A204.1 (cell line): ENCODE results near the gene SCGN.

Experiments used
- FAIRE-seq: peaks from 2 replicates; lab custom pipeline; 2012; peaks lifted over from hg19 to GRCh38; lab: Jason Lieb, UNC

SCGN gene

DNA sequence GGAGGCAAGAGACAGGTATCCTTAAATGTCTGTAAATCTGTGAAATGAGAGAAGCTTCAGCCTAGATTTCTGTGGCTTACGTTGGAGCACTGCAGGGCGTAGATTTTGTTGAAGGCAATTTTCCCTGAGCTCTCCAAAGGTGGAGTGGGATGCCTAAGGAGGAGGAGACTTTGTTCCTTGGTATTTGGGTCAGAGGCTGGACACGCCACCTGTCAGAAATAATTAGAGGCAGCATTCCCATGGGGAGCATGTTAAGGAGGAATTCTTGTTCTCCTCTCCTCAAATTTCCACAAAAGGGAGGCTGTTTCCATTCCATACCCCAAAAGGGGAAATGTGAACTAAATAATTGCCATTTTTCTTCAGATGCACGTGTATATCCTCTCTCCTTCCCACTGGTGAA is 11.1 kb upstream of the SCGN start:
- no peak for FAIRE-seq

DNA sequence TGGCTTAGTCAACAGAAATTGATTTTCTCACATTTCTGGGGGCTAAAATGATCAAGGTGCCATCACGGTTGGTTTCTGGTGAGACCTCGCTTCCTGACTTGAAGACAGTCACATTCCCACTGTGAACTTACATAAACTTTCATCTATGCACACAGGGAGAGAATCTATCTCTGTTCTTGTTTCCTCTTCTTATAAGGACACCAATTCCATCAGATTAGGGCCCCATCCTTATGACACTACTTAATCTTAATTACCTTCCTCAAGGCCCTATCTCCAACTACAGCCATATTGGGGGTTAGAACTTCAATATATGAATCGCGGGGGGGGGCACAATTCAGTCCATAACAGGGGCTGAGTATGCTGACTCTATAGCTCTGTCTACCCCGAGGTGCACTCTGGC is 10.6 kb upstream of the SCGN start:
- FAIRE-seq: no peak

DNA sequence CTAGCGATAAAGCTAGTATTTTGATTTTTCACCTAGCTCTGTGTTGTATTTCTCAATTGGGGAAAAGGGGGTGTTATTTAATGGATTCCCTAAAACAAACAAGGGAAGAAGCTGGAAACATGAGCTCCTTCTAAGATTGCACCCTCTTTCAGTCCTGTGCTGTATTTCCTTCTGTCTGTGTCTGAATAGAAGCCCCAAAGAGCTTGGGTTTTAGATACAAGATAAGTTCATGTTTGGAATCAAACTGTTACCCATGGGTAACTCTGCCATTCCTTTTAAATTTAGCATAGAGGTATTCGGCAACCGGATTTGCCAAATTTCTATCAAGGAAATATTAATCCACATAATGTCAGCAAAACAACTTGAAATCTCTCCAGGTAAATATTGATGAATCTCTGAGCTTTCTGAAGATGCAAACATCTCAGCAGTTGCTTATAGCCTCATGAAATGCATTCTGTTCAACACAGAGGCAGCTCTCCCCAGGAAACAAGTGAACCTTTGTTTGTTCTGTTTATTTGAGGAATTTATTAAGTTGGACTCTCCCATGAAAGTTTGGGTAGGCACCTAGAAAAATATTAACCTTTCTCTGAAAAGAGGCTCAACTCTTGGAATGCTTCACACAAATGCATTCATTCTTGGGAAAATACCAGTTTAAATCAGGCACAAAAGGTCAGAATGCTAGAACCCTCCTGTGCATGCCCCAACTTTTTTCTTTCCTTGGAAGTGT is 9.9 kb upstream of the SCGN start:
- FAIRE-seq: no peak

DNA sequence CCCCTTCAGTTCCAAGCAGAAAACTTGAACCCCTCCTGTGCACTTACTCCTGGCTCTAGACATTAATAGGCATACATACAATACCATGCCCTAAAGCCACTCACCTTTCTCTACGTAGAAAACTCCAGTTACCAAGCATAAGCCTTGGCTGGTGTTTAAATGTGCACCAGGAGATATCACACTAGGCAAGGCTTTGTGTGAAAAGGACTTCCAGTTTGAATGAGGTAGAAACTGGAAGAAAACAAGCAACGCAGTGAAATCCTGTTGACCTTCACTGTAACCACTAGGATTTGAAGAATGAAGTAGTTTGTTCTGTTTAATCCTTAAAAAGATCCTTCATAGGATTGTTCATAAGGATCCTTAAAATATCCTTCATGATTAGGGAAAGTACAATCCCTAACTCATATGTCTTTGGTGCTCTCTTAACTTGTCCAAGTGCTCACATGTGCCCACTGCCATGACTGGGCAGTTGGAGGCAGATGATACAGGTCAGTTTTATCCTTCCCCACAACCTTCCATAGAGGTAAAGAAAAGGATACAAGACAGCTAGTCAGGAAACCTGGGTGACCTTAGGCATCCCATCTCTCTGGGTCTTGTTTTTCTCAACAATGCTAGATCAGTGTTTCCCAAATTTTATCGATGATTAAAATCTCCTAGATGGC is 9.2 kb upstream of the SCGN start:
- FAIRE-seq: no peak

DNA sequence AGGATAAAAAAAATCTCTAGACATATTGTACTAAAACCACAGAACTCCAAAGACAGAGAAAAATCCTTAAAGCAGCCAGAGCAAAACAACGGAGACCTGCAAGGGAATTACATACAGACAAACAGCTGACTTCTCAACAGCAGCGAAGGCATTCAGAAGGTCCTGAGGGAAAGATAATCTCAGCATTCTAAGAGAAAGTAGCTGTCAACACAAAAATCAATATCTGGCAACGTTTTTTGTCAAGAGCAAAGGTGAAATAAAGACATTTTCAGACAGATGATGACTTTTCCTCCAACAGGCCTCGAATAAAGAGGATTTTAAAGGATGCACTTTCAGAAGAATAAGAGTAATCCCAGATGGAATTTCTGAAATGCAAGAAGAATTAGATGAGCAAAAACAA is 6.1 kb upstream of the SCGN start:
- no peak for FAIRE-seq

DNA sequence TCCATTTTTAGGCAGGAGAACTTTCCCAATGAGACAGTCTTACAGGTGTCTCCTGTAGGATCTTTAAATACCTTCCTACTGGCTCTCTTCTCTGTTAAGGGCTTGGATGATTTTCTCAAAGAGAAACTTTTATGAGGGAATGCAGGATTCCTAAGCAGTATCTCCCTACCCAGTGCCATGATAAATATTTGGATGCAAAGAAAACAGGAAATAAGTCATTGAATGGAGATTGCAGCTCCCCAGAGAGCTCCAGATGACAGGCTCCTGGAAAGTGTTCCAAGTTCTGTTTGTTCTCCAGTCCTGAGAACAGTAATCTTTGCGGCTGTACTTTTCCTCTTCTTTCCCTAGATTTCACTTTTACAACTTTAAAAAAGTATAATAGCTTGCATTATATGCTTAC is 2.4 kb upstream of the SCGN start:
- no peak for FAIRE-seq

DNA sequence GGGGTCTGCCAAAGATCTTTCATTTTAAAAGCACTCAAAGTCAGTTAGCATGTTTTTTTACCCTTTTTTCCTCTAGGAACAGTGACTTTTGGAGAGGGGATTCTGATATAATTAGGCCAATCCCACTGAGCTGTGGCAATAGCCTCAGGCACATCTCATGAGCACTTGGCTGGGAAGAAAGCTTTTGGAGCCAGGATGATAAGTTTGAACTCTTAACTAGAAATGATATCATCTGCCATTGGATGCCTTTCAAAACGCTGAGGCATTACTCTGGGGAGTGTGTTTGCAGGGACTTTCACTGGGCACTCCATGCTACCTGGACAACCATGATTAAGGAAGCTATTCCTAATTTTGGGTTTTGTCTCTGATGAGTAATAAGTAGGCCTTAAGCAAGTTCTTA is 3.7 kb downstream of the SCGN start:
- FAIRE-seq: no peak

DNA sequence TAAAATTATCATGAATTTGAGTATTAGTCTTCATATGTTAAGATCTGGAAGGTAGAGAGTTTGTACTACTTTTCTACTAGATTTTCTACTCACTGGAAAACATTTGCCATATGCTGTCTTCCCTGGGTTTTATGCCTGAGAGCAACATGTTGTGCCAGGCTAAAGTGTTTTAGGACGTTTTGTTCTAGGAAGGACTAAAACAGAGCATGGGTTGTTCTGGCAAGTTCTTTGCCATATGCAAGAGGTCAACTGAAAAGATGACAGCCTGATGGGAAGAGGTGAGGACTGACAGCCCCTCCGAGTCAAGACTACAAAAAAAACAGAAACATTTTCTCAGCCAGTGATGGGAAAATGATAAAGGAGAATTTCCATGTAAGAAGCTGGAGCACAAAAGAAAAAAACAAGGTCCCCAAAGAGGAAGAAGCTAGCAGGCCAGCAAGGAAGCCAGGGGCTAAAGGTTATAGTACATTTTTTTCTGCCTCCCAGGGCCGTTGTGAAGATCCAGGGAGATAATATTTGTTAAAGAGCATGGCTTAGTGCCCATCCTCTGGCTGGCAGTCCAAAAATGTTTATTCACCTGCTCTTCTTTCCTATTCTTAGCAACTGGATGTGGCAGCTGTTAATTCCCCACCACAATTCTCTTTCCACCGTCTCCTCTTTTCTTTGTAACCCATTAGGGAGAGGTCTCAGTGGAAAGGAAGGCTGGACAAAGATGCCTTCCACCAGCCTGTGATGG is 7.8 kb downstream of the SCGN start:
- FAIRE-seq: no peak

DNA sequence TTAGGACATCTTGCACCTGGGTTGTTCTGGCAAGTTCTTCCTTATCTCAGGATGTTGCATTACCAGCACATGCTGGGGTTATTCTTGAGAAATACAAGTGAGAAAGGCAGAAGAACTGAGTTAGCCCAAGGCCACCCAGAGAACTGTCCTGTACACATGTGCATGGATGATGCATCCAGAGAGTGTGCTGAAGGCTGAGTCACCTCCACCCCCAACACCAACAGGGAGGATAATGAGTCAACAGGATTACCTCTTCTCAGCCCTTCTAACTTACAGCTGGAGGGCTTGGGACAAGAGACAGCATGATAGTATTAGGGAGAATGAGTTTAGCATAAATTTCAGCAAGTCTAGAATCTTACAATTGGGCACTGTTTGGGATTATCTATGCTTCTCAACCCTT is 8.5 kb downstream of the SCGN start:
- FAIRE-seq: no peak

DNA sequence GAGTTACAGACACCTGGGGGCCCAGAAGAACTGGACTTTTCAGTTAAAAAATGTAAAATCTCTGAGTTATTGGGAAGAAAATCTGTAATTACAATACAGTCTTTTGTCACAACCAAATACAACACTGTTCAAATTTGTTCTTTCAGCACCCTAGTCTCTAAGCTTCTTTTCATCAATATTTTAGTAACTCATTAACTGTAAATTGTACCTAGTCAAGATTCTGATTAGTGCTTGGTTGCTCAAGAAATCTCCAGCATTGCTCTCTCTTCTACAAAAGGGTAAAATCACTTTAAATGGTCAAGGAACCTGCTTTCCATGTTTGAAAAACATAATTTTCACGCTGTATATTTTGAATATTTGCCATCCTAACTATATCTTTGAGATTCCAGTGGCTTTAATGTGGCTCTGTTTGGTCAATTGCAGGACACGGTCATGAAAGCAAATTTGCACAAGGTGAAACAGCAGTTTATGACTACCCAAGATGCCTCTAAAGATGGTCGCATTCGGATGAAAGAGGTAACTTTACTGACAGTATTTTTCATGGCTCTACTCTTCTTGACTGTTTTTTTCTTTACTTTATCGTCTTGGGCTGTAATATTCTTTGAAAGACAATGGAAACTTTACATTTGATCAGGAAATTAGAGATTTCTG is 9.2 kb downstream of the SCGN start:
- FAIRE-seq: no peak

DNA sequence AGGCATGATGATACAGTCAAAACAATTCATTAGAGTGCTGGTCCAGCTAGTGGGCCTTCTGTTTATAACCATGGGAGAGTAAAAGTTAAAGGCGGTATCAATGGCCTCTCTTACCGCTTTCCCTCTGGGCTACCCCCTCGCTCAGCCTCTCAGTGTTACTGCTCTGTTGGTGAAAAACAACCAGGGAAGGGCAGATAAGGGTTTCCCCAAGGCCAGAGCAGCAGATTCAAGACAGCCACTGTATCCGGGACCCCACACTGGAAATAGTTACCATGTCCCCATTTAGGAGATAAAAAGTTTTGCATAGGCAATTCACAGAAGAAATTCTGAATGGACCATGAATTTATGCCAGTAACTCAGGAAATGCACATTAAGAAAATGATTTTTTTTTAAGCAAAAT is 13.4 kb downstream of the SCGN start:
- FAIRE-seq: no peak

DNA sequence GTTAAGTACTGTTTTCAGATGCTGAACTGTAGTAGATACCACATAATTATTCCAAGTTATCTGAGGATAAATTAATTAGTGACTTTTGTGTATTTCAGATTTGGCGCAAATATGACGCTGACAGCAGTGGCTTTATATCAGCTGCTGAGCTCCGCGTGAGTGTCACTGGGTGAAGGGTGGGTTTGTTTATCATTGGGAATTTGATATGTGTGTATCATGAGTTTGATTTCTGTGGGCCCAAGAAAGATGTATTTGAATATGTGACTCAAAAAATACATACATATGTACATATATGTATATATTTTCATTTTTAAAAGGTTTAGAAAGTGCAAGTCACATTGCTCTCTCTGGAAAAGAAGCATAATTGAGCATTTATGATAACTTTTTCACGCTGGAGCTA is 17.4 kb downstream of the SCGN start:
- no peak for FAIRE-seq

DNA sequence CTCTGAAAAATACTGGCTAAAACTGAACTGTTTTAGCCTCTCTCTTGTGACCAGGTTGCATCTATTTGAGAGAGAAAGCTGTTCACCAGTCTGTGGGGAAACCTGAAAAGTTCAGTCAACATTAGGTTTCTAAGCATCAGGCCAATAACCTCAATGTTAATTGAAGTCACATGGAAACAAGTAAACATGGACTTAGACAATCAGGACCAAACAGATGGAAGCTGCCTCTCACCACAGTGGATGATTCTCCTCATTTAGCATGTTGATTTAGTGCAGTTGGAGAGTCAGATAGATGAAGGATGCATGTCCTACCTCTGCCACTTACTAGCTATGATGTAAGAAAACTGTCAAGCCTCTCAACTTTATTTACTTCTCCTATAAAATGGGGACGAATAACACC is 18.2 kb downstream of the SCGN start:
- FAIRE-seq: no peak

DNA sequence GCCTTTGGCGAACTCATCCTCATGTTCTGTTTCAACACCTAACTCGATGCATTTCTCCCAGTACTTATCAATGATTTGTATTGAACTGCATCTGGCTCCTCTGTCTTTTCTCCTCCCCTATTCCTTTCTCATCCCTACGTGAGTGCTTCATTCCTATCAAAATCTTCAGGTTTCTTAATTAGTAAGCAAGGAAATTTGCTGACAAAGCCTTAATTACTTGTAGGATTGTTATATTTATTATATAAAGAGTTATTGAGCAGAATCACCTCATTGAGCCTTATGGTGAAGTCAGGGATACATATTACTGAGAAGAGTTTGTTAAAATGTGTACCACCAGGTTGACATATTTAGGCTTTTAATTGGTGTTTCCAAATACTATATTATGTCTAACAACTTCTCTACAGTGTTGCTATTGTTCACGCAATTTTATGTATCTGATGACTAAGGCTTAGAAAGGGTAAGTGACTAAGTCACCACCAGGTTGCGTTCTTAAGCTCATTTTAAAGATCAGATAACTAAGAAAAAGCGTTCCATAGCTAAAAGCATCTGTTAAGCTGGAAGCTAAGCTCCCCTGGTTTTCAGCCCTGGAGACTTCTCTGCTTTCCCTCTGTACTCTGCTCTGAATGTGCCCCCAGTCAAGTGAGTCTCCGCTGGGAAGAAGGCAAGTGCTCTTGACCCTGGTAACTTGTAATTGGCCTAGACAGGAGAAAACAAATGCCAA is 18.9 kb downstream of the SCGN start:
- no peak for FAIRE-seq

DNA sequence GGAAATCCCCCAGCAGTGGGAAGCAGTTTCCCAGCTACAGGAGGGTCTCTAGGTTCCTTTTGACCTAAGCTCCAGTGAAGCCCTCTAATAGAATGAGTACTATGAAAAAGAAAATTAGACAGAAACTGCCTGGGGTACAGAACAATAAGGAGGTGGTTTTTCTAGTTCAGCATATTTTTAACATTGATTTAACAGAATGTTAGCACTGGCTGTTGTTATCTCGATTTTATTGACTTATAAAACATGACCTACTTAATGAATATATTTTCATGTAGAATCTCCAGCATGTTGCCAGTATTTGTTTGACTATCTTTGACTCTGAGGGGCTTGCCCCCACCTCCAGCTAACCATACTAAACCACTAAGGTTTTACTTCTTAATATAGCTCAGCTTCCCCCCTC is 19.6 kb downstream of the SCGN start:
- FAIRE-seq: no peak

DNA sequence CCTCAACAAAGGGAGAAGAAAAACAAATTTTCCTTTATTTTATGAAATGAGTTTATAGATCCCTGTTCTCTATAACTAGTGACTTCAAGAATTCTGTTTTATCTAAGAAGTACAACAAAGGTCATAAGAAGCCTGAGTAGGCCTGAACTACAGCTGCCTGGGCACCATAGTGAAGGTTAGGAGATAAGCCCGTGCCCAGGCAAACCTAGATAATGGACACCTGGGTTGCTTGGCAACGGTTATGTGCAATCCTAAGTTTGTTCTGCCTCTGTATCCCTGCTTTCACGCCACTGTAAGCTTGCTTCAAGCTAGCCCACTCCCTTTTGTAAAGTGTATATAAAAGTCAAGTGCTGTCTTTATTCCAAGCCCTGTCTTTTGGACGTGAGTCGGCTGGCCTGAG is 23.2 kb downstream of the SCGN start:
- no peak for FAIRE-seq

DNA sequence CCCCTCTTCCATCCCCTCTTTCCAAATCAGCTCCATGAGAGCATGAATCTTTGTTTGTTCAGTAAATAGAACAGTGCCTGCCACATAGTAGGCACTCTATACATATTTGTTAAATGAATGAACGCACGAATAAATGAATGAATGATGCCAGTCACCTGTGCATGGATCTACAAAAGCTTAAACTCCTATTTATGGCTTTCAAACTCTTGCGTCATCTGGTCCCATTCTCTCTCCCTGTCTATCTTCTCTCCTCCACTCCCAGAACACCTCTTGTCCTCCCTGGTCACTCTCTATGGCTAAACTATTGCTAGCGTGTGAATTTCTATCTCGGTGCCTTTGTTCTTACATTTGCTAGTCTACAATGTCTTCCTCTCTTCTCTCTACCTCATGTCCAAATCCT is 24.8 kb downstream of the SCGN start:
- no peak for FAIRE-seq

DNA sequence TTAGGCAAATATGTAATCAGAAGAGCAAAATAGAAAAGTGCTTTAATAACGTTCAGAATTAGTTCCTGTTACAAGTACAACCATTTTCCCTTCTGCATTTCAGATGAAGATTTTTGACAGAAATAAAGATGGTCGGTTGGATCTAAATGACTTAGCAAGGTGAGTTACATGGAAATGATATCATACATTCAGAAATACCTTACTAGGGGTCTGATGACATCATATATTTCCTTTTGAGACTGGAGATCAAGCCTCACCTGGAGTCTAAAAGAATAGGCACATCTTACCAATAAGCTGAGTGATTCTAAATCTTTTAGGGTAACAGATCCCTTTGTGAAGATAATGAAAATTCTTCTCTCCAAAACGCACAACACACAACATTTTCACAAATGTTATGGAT is 29.8 kb downstream of the SCGN start:
- FAIRE-seq: no peak

DNA sequence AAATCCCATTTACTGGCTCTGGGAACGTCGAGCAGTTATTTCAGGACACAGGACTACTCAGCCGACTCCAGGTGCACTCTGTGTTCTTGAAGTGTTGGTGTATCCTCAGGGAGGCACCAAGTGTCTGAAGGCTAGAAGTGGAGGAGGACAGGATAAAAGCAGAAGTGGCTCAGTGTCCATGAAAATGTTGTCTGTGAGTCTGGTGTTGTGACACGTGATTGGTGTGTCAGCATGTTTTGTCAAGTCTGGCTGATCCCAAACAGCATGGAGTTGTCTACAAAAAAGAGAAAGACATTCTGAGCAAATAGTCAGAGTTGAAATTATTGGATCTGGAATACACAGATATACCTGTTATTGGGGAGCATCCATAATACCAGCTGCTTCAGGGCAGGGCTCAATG is 30.3 kb downstream of the SCGN start:
- no peak for FAIRE-seq

DNA sequence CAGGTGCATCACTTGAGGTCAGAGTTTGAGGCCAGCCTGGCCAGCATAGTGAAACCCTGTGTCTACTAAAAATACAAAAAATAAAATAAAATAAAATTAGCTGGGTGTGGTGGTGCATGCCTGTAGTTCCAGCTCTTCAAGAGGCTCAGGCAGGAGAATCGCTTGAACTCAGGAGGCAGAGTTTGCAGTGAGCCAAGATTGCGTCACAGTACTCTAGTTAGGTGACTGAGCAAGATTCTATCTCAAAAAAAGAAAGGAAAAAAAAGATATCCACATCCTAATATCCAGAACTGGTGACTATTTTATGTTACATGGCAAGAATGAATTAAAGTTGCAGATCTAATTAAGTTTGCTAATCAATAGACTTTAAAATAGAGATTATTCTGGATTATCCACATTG is 32.5 kb downstream of the SCGN start:
- no peak for FAIRE-seq

DNA sequence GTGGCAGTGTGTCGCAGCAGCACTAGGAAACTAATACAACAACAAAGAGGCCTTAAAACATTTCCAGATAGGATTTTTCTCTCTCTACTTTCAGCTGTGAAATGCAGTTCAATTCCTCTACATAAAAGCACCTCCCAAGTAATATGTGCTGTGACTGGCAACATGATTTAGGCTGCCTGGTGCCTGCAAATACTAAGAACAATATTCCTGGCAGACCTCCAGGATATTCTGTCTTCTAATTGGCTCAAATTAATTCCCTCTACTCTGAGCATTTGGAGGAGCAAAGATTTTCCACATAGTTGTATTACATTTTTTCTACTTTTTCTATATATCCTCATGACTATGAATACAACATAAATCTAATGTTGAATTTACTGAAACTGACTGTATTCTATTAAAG is 33.2 kb downstream of the SCGN start:
- FAIRE-seq: no peak

DNA sequence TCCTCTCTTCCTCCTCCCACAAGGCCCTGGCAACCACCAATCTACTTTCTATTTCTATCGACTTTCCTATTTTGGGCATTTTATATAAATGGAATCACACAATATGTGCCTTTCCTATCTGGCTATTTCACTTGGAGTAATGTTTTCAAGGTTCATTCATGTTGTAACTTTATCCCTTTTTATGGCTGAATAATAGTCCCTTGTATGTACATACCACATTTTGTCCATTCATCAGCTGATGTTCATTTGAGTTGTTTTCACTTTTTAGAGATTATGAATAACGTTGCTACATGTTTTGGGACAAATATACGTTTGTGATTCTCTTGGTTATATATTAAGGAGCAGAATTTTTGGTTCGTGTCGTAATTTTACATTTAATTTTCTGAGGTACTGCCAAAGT is 33.9 kb downstream of the SCGN start:
- FAIRE-seq: no peak

DNA sequence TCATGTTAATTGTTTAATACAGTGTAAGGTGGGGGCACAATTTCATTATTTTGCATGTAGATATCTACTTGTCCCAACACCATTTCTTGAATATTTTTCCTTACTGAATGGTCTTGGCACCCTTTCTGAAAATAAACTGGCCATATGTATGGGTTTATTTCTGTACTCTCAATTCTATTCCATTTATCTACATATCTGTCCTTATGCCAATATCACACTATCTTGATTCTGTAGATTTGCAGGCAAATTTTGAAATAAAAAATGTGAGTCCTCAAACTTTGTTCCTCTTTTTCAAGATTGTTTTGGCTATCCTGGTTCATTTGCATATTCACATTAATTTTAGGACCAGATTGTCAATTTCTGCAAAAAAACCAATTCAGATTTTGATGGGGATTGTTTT is 34.8 kb downstream of the SCGN start:
- no peak for FAIRE-seq
